ENCODE results near the gene NLGN1. TPM values are rescaled to one million over a fixed set of nuclear protein-coding genes. Genes with fewer than 3 reads are reported as not detected.

NLGN1 gene
- total RNA-seq, 2 donors from 2014 or later, result 0.36 to 11.7 TPM

DNA sequence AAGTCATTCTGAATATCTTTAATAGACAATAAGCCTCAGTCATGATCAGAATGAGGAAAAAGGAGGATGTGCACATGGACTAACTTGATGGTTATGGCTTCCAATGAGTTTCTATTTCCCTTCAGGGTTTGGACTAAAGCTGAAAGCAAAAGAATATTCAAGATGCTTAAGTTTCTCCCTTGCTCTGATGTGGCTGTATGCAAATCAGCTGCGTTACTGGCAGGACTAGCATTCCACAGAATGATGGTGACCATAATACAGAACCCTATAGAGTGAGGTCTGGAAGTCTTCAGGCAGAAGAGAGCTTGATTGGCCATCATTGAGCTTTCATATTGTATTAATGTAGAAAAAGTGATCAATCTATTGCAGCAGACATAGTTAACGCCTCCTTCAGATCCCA is 466.0 kb downstream of the NLGN1 start:
- intact Hi-C loops (cut with DNase I), result no loop called here
- no peak overlapping the region for H3K4me3 ChIP-seq
- 98% methylated on average over 2 of the region's 2 CpGs for WGBS
- no peaks in the 10 kb centered on the region for H3K9me3 ChIP-seq
- TF ChIP-seq, protein P1, sequence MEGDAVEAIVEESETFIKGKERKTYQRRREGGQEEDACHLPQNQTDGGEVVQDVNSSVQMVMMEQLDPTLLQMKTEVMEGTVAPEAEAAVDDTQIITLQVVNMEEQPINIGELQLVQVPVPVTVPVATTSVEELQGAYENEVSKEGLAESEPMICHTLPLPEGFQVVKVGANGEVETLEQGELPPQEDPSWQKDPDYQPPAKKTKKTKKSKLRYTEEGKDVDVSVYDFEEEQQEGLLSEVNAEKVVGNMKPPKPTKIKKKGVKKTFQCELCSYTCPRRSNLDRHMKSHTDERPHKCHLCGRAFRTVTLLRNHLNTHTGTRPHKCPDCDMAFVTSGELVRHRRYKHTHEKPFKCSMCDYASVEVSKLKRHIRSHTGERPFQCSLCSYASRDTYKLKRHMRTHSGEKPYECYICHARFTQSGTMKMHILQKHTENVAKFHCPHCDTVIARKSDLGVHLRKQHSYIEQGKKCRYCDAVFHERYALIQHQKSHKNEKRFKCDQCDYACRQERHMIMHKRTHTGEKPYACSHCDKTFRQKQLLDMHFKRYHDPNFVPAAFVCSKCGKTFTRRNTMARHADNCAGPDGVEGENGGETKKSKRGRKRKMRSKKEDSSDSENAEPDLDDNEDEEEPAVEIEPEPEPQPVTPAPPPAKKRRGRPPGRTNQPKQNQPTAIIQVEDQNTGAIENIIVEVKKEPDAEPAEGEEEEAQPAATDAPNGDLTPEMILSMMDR (IDR thresholded peaks at IDR 0.05), result no peak
- TF ChIP-seq POLR2AphosphoS5 (IDR thresholded peaks at IDR 0.05) (no peak), POLR2A (IDR thresholded peaks at IDR 0.05) (no peak)
- no peak for DNase-seq (ENCODE audit: low spot score)
- H3K4me1 ChIP-seq (replicated peaks), result no peaks in the 10 kb centered on the region
- no peaks in the 10 kb centered on the region for H3K27me3 ChIP-seq (replicated peaks; ENCODE audit: insufficient read depth)
- H3K36me3 ChIP-seq, result no peaks in the 10 kb centered on the region
- H3K27ac ChIP-seq, result no peak overlapping the region

DNA sequence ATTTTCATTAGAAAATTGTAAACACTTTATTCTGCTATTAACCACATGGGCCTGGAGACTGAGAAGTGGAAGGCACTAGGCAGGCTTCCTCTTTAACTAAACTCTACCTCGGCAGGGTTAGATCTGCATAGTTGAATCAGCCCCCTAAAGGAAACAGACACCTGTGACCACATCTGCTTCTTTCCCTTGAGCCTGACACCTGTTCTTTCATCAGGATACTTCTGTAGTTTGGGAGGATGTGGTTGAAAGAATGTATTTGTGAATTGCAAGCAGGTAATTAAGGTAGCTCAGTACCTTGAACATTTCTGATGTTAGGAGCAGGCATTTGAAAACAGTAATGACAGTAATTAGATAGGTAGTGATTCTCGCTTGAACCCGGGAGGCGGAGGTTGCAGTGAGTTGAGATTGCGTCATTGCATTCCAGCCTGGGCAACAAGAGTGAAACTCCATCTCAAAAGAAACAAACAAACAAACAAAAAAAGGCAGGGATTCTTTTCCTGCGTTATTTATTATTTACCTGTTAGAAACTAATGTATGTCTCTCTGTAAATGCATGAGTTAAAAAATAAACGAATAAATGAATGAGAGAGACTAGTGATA is 468.5 kb downstream of the NLGN1 start:
- no peaks in the 10 kb centered on the region for H3K36me3 ChIP-seq
- H3K4me3 ChIP-seq, result no peak overlapping the region
- no peaks in the 10 kb centered on the region for H3K4me1 ChIP-seq (replicated peaks)
- no peak overlapping the region for H3K27ac ChIP-seq
- H3K27me3 ChIP-seq (replicated peaks; ENCODE audit: insufficient read depth), result no peaks in the 10 kb centered on the region
- 82% methylated on average over 7 of the region's 7 CpGs for WGBS
- H3K9me3 ChIP-seq, result no peaks in the 10 kb centered on the region
- no peak for TF ChIP-seq POLR2A (IDR thresholded peaks at IDR 0.05)
- no peak for TF ChIP-seq POLR2AphosphoS5 (IDR thresholded peaks at IDR 0.05)
- TF ChIP-seq, protein P1 (IDR thresholded peaks at IDR 0.05), result no peak
- intact Hi-C loops (cut with DNase I), result no loop called here
- DNase-seq (ENCODE audit: low spot score), result no peak

DNA sequence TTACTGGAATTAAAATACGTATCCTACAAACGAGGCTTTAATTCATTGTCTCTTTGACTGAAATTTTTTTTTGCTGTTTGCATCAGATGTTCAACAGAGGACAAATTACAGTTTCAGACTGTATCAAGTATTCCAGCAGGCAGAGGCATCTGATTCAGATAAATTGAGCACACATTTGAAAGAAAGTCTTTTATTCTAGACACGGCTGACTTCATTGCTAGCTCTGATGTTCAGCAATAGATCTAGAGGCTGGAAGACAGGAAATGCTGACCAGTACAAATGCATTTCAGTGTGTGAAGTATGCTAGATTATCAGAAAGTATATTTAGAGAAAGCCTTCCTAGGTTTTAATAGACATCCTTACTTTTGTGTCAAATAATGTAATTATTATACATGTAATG is 472.2 kb downstream of the NLGN1 start:
- Histone ChIP-seq H3K27me3 (replicated peaks; ENCODE audit: insufficient read depth) (no peaks in the 10 kb centered on the region), H3K36me3 (no peaks in the 10 kb centered on the region), H3K4me1 (replicated peaks) (no peaks in the 10 kb centered on the region), H3K9me3 (no peaks in the 10 kb centered on the region), H3K4me3 (no peak overlapping the region), H3K27ac (no peak overlapping the region)
- TF ChIP-seq, protein P1 (IDR thresholded peaks at IDR 0.05), result no peak
- TF ChIP-seq POLR2A (IDR thresholded peaks at IDR 0.05) (no peak), POLR2AphosphoS5 (IDR thresholded peaks at IDR 0.05) (no peak)
- intact Hi-C loops (cut with DNase I), result no loop called here
- 66% methylated on average over 3 of the region's 3 CpGs for WGBS
- DNase-seq (ENCODE audit: low spot score), result no peak

DNA sequence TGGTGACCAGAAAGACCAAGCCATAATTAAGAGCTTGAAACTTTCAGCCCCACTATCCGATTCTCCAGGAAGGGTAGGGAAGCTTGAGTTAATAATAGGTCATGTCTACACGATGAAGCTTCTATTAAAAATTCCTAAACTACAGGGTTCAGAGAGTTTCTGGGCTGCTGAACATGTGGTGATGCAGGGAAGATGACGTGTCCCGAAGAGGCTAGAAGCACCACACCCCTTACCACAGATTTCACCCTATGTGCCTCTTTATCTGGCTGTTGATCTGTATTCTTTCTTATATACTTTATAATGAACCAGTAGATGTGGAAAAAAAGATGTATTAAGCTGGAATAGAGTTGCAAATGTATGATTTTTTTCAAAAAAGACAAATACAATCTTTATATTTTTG is 473.4 kb downstream of the NLGN1 start:
- Histone ChIP-seq H3K4me1 (replicated peaks) (no peaks in the 10 kb centered on the region), H3K36me3 (no peaks in the 10 kb centered on the region), H3K27ac (no peak overlapping the region), H3K4me3 (no peak overlapping the region), H3K9me3 (no peaks in the 10 kb centered on the region), H3K27me3 (replicated peaks; ENCODE audit: insufficient read depth) (no peaks in the 10 kb centered on the region)
- TF ChIP-seq, protein P1 (IDR thresholded peaks at IDR 0.05), result no peak
- no peak for TF ChIP-seq POLR2AphosphoS5 (IDR thresholded peaks at IDR 0.05)
- TF ChIP-seq POLR2A (IDR thresholded peaks at IDR 0.05), result no peak
- 88% methylated on average over 4 of the region's 4 CpGs for WGBS
- no peak for DNase-seq (ENCODE audit: low spot score)
- intact Hi-C loops (cut with DNase I), result no loop called here

DNA sequence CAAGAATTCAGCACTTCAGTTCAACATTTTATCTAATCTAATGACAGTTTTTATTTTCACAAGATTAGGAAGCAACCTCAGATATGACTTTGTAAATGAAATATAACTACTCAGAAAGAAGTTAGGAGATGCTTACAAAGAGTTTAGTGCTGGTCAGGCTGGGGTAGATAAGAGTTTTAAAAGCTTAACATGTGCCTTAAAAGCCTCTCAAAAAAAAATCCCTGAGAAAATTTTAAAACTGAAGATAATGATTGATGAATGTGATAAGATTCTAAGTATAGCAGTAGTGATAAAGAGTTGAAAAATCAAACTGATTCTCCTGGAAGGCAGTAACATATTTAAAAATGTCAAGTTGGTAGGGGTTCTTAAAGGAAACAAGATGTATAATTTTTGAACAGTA is 478.2 kb downstream of the NLGN1 start:
- intact Hi-C loops (cut with DNase I), result no loop called here
- no peak overlapping the region for H3K27ac ChIP-seq

More for the DNA sequence above, 478.2 kb downstream of the NLGN1 start:
- H3K36me3 ChIP-seq, result no peaks in the 10 kb centered on the region
- no peak overlapping the region for H3K4me3 ChIP-seq
- H3K9me3 ChIP-seq, result no peaks in the 10 kb centered on the region
- no peaks in the 10 kb centered on the region for H3K27me3 ChIP-seq (replicated peaks; ENCODE audit: insufficient read depth)
- TF ChIP-seq, protein P1 (IDR thresholded peaks at IDR 0.05), result no peak
- no peak for TF ChIP-seq POLR2A (IDR thresholded peaks at IDR 0.05)
- no peak for TF ChIP-seq POLR2AphosphoS5 (IDR thresholded peaks at IDR 0.05)
- no peak for DNase-seq (ENCODE audit: low spot score)
- no peaks in the 10 kb centered on the region for H3K4me1 ChIP-seq (replicated peaks)
